Erythroblast (primary cell): ENCODE data around the gene CRABP2.
A peak's percentile ranks its signal among the peaks of the same experiment; 100 is the strongest.

Experiments used
- DNase-seq, 2 experiments: peaks; one replicate each; lab custom pipeline; 2025; lab: John Stamatoyannopoulos, UW
- GATA1 ChIP-seq: IDR thresholded peaks from 2 replicates; pipeline ENCODE4 v1.6.1; 2011; ENCODE audit warnings: low read depth, mild to moderate bottlenecking, control low read depth, low read length, moderate library complexity
- POLR2A ChIP-seq: IDR thresholded peaks from 2 replicates; pipeline ENCODE4 v1.6.1; 2011; ENCODE audit warnings: mild to moderate bottlenecking, low read length

CRABP2 gene

GRCh38 chr1:156682166-156682890 is 23.1 kb downstream of the CRABP2 start:
- no peak for TF ChIP-seq POLR2A
- DNase-seq: no peak

GRCh38 chr1:156681196-156681960 is 24.0 kb downstream of the CRABP2 start:
- no peak for DNase-seq
- TF ChIP-seq POLR2A: no peak
- TF ChIP-seq GATA1: no peak

- DNase-seq: no peak
- no peak for TF ChIP-seq POLR2A
- TF ChIP-seq GATA1: no peak
These were observed 25.3 kb downstream of the CRABP2 start for GRCh38 chr1:156680056-156680455.

GRCh38 chr1:156677616-156678596 is 27.5 kb downstream of the CRABP2 start:
- DNase-seq: peak; percentile 44 to 57
- no peak for TF ChIP-seq POLR2A
- no peak for TF ChIP-seq GATA1

- no peak for TF ChIP-seq GATA1
- no peak for TF ChIP-seq POLR2A
- no peak for DNase-seq
These were observed 28.4 kb downstream of the CRABP2 start, which contains the start of gene NES for GRCh38 chr1:156676820-156677615. Gene NES (minus strand): TSS chr1:156677407. CDS start chr1:156677264, 143 bp downstream.

GRCh38 chr1:156676114-156676819 is 29.1 kb downstream of the CRABP2 start:
- TF ChIP-seq POLR2A: no peak
- TF ChIP-seq GATA1: no peak
- no peak for DNase-seq

- TF ChIP-seq POLR2A (no peak), GATA1 (no peak)
- DNase-seq: no peak
These were observed 29.9 kb downstream of the CRABP2 start for GRCh38 chr1:156675210-156676113.

- no peak for DNase-seq
- TF ChIP-seq POLR2A (no peak), GATA1 (no peak)
These were observed 31.8 kb downstream of the CRABP2 start for GRCh38 chr1:156673387-156674121.

GRCh38 chr1:156671804-156672203 is 33.6 kb downstream of the CRABP2 start:
- no peak for DNase-seq
- TF ChIP-seq POLR2A (no peak), GATA1 (no peak)

- TF ChIP-seq GATA1 (no peak), POLR2A (no peak)
- no peak for DNase-seq
These were observed 34.6 kb downstream of the CRABP2 start for GRCh38 chr1:156670791-156671190.
